ENCODE data around the gene IFIT1.

Gene IFIT1, protein sequence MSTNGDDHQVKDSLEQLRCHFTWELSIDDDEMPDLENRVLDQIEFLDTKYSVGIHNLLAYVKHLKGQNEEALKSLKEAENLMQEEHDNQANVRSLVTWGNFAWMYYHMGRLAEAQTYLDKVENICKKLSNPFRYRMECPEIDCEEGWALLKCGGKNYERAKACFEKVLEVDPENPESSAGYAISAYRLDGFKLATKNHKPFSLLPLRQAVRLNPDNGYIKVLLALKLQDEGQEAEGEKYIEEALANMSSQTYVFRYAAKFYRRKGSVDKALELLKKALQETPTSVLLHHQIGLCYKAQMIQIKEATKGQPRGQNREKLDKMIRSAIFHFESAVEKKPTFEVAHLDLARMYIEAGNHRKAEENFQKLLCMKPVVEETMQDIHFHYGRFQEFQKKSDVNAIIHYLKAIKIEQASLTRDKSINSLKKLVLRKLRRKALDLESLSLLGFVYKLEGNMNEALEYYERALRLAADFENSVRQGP

GRCh38 chr10:89391907-89392756 is at the start of gene IFIT1:
IFIT1 (plus strand) TSS chr10:89392623; CDS start chr10:89392713, 90 bp downstream.
- peak; percentile 95 for ATAC-seq
- TF ChIP-seq ZNF70 (CRISPR knock-in tag; IDR thresholded peaks at IDR 0.05): no peak
- no peak for TF ChIP-seq ZNF8 (CRISPR knock-in tag; IDR thresholded peaks at IDR 0.05)
- TF ChIP-seq CSRNP3 (CRISPR knock-in tag; IDR thresholded peaks at IDR 0.05): no peak
- no peak for TF ChIP-seq ZFP3 (CRISPR knock-in tag; IDR thresholded peaks at IDR 0.05)
- TF ChIP-seq TSHZ2 (CRISPR knock-in tag; IDR thresholded peaks at IDR 0.05): no peak
- TF ChIP-seq ISL1 (CRISPR knock-in tag; IDR thresholded peaks at IDR 0.05): no peak
- TF ChIP-seq GLIS3 (CRISPR knock-in tag; IDR thresholded peaks at IDR 0.05): no peak
- TF ChIP-seq TOX (CRISPR knock-in tag; IDR thresholded peaks at IDR 0.05; ENCODE audit: borderline replicate concordance): no peak
- TF ChIP-seq PPARA (CRISPR knock-in tag; IDR thresholded peaks at IDR 0.05; ENCODE audit: borderline replicate concordance): no peak
- TF ChIP-seq, protein P1, sequence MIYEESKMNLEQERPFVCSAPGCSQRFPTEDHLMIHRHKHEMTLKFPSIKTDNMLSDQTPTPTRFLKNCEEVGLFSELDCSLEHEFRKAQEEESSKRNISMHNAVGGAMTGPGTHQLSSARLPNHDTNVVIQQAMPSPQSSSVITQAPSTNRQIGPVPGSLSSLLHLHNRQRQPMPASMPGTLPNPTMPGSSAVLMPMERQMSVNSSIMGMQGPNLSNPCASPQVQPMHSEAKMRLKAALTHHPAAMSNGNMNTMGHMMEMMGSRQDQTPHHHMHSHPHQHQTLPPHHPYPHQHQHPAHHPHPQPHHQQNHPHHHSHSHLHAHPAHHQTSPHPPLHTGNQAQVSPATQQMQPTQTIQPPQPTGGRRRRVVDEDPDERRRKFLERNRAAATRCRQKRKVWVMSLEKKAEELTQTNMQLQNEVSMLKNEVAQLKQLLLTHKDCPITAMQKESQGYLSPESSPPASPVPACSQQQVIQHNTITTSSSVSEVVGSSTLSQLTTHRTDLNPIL (CRISPR knock-in tag; IDR thresholded peaks at IDR 0.05; ENCODE audit: low read depth): no peak
- TF ChIP-seq ZFP30 (CRISPR knock-in tag; IDR thresholded peaks at IDR 0.05): no peak
- no peak for TF ChIP-seq PATZ1 (CRISPR knock-in tag; IDR thresholded peaks at IDR 0.05; ENCODE audit: borderline replicate concordance)
- no peak for TF ChIP-seq TCF4 (CRISPR knock-in tag; IDR thresholded peaks at IDR 0.05; ENCODE audit: borderline replicate concordance)
- no peak for TF ChIP-seq OSR1 (CRISPR knock-in tag; IDR thresholded peaks at IDR 0.05)
- no peak for TF ChIP-seq RARB (CRISPR knock-in tag; IDR thresholded peaks at IDR 0.05)
- no peak for TF ChIP-seq CSDC2 (CRISPR knock-in tag; IDR thresholded peaks at IDR 0.05)
- TF ChIP-seq BACH2 (CRISPR knock-in tag; IDR thresholded peaks at IDR 0.05; ENCODE audit: borderline replicate concordance): no peak
- TF ChIP-seq ZNF565 (CRISPR knock-in tag; conservative IDR thresholded peaks at IDR 0.05; ENCODE audit: low read depth): no peak

DNA sequence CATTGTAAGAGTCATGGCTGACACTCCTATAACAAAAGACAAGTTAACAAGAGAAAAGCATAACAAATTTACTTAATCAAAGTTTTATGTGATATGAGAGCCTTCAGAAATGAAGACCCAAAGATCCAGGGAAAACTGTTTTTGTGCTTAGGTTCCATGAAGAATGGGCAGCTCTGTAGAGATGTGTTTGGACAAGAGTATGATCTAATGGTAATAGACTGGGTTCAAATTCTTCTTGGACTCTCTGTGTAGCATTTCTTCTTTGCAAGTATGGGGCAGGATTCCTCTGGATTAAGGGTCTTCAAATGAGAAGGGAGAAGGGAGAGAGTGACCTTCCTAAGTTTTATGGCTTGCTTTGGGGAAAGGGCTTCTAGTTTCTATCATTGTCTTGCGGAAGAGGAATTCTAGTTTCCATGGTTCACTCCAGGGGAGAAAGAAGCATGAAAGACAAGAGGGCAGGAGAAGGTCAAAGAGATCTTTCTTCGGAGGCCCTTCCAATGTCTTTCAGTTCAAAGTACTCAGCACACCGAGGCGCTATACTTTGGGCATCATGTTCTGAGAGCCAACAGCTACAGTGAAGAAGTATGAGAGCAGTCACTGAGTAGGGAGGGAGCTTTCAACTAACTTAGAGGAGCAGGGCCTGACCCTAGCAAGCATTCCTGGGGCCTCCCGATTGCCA is 49.2 kb upstream of the IFIT1 start:
- ATAC-seq: no peak
- TF ChIP-seq BACH2 (CRISPR knock-in tag; IDR thresholded peaks at IDR 0.05; ENCODE audit: borderline replicate concordance) (no peak), CSRNP3 (CRISPR knock-in tag; IDR thresholded peaks at IDR 0.05) (no peak), SNAI2 (CRISPR knock-in tag; IDR thresholded peaks at IDR 0.05) (no peak), ZNF70 (CRISPR knock-in tag; IDR thresholded peaks at IDR 0.05) (no peak)

Measured in SK-N-SH treated with all-trans-retinoic acid at 6 μM for 48 hours (cell line).